ENCODE measurements around the gene B3GNT8.
"Not testable (repeated sequence)": the region's sequence is repeated elsewhere in the genome, so short reads cannot be mapped to it uniquely, and the experiment has no call there.

B3GNT8 gene

GRCh38 chr19:41443813-41444455, 16.8 kb upstream of the B3GNT8 start:
- Mint-ChIP-seq H3K4me1 (peaks cover 5 to 7% of the 10 kb centered on the region in 2 donors), H3K36me3 (no peaks in the 10 kb centered on the region), H3K9me3 (no peaks in the 10 kb centered on the region), H3K27me3 (peaks cover 16 to 32% of the 10 kb centered on the region in 2 donors), H3K4me3 (no peak overlapping the region), H3K27ac (no peak overlapping the region)
- DNase-seq (no peak), ATAC-seq (replicated peaks) (no peak)

GRCh38 chr19:41442473-41443355, 15.5 kb upstream of the B3GNT8 start, which contains the start of gene ERICH4:
Gene ERICH4, plus strand, starts transcription at chr19:41443156. Its CDS starts 14 bp downstream, at chr19:41443170.
- Mint-ChIP-seq H3K27me3 (peaks cover 16 to 32% of the 10 kb centered on the region in 2 donors), H3K9me3 (no peaks in the 10 kb centered on the region), H3K27ac (no peak within 1 kb of the TSS), H3K4me3 (no peak within 1 kb of the TSS), H3K36me3 (peaks cover 2 to 5% of the 10 kb centered on the region in 2 donors), H3K4me1 (peaks cover 7 to 10% of the 10 kb centered on the region in 2 donors)
- no peak for DNase-seq
- no peak for ATAC-seq (replicated peaks)

- H3K36me3 Mint-ChIP-seq: peaks cover 9 to 13% of the 10 kb centered on the region in 2 donors
- no peaks in the 10 kb centered on the region for H3K9me3 Mint-ChIP-seq
- ATAC-seq (replicated peaks) (no peak), DNase-seq (no peak)
- no peak overlapping the region for H3K4me3 Mint-ChIP-seq
- peaks cover 14 to 24% of the 10 kb centered on the region in 2 donors for H3K27me3 Mint-ChIP-seq
- peaks cover 7 to 15% of the 10 kb centered on the region in 2 donors for H3K4me1 Mint-ChIP-seq
- H3K27ac Mint-ChIP-seq: peak overlapping the region; percentile 33
These were observed 14.3 kb upstream of the B3GNT8 start for GRCh38 chr19:41441321-41441945.

- ATAC-seq (replicated peaks) (peak; percentile 97 to 98), DNase-seq (peak; percentile 92)
- Mint-ChIP-seq H3K27me3 (peaks cover 11 to 21% of the 10 kb centered on the region in 2 donors), H3K36me3 (peaks cover 11 to 15% of the 10 kb centered on the region in 2 donors), H3K4me3 (peak within 1 kb of the TSS in 1 of 2 donors; percentile 26), H3K4me1 (peaks cover 7 to 16% of the 10 kb centered on the region in 2 donors), H3K27ac (peak within 1 kb of the TSS; percentile 9), H3K9me3 (no peaks in the 10 kb centered on the region)
These were observed 12.5 kb upstream of the B3GNT8 start, which contains the start of gene DMAC2 for GRCh38 chr19:41439441-41440222. Gene DMAC2, minus strand, starts transcription at chr19:41439912. Its CDS starts 13 bp downstream, at chr19:41439899.

- no peak overlapping the region for H3K27ac Mint-ChIP-seq
These were observed 10.9 kb upstream of the B3GNT8 start for GRCh38 chr19:41437944-41438574.

GRCh38 chr19:41436674-41436951, 9.4 kb upstream of the B3GNT8 start:
- peaks cover 0 to 4% of the 10 kb centered on the region in 2 donors for H3K27me3 Mint-ChIP-seq
- H3K4me3 Mint-ChIP-seq: no peak overlapping the region
- peaks cover 22 to 28% of the 10 kb centered on the region in 2 donors for H3K36me3 Mint-ChIP-seq
- peaks cover 7 to 16% of the 10 kb centered on the region in 2 donors for H3K4me1 Mint-ChIP-seq
- no peaks in the 10 kb centered on the region for H3K9me3 Mint-ChIP-seq
- H3K27ac Mint-ChIP-seq: no peak overlapping the region
- DNase-seq (no peak), ATAC-seq (replicated peaks) (no peak)

More at GRCh38 chr19:41437944-41438574, 10.9 kb upstream of the B3GNT8 start:
- Mint-ChIP-seq H3K9me3 (no peaks in the 10 kb centered on the region), H3K36me3 (peaks cover 17% of the 10 kb centered on the region in 2 donors), H3K4me3 (peak overlapping the region; percentile 20 to 26), H3K27me3 (peaks cover 0 to 6% of the 10 kb centered on the region in 2 donors), H3K4me1 (peaks cover 7 to 16% of the 10 kb centered on the region in 2 donors)
- DNase-seq (no peak), ATAC-seq (replicated peaks) (no peak)

- H3K27ac Mint-ChIP-seq: no peak overlapping the region
- ATAC-seq (replicated peaks) (no peak), DNase-seq (no peak)
- no peaks in the 10 kb centered on the region for H3K27me3 Mint-ChIP-seq
- peaks cover 22 to 32% of the 10 kb centered on the region in 2 donors for H3K36me3 Mint-ChIP-seq
- H3K4me3 Mint-ChIP-seq: no peak overlapping the region
- H3K9me3 Mint-ChIP-seq: no peaks in the 10 kb centered on the region
- H3K4me1 Mint-ChIP-seq: peaks cover 7 to 16% of the 10 kb centered on the region in 2 donors
These were observed 8.9 kb upstream of the B3GNT8 start for GRCh38 chr19:41435936-41436673.

GRCh38 chr19:41435376-41435775, 8.2 kb upstream of the B3GNT8 start:
- not testable (repeated sequence) for H3K27ac Mint-ChIP-seq

GRCh38 chr19:41434450-41434849, 7.3 kb upstream of the B3GNT8 start:
- no peak overlapping the region for H3K27ac Mint-ChIP-seq
- H3K9me3 Mint-ChIP-seq: no peaks in the 10 kb centered on the region
- no peaks in the 10 kb centered on the region for H3K27me3 Mint-ChIP-seq
- DNase-seq (no peak), ATAC-seq (replicated peaks) (no peak)
- H3K4me3 Mint-ChIP-seq: no peak overlapping the region
- peaks cover 22 to 35% of the 10 kb centered on the region in 2 donors for H3K36me3 Mint-ChIP-seq
- peaks cover 7 to 11% of the 10 kb centered on the region in 2 donors for H3K4me1 Mint-ChIP-seq

More at GRCh38 chr19:41435376-41435775, 8.2 kb upstream of the B3GNT8 start:
- Mint-ChIP-seq H3K4me1 (peaks cover 7 to 14% of the 10 kb centered on the region in 2 donors), H3K36me3 (peaks cover 22 to 35% of the 10 kb centered on the region in 2 donors)
- not testable (repeated sequence) for H3K27me3 Mint-ChIP-seq; H3K9me3 Mint-ChIP-seq; ATAC-seq (replicated peaks); H3K4me3 Mint-ChIP-seq; DNase-seq

GRCh38 chr19:41433171-41433570, 6.0 kb upstream of the B3GNT8 start:
- Mint-ChIP-seq H3K27ac (no peak overlapping the region), H3K36me3 (peaks cover 25 to 45% of the 10 kb centered on the region in 2 donors), H3K4me3 (no peak overlapping the region), H3K9me3 (no peaks in the 10 kb centered on the region), H3K27me3 (no peaks in the 10 kb centered on the region), H3K4me1 (peaks cover 7 to 12% of the 10 kb centered on the region in 2 donors)
- no peak for DNase-seq
- ATAC-seq (replicated peaks): no peak

GRCh38 chr19:41431426-41432386, 4.5 kb upstream of the B3GNT8 start:
- DNase-seq (no peak), ATAC-seq (replicated peaks) (no peak)
- Mint-ChIP-seq H3K27ac (no peak overlapping the region), H3K4me3 (no peak overlapping the region), H3K9me3 (no peaks in the 10 kb centered on the region), H3K27me3 (no peaks in the 10 kb centered on the region), H3K4me1 (peaks cover 13 to 20% of the 10 kb centered on the region in 2 donors), H3K36me3 (peaks cover 21 to 43% of the 10 kb centered on the region in 2 donors)

- Mint-ChIP-seq H3K4me1 (peaks cover 9 to 26% of the 10 kb centered on the region in 2 donors), H3K36me3 (peaks cover 23 to 39% of the 10 kb centered on the region in 2 donors), H3K4me3 (no peak overlapping the region), H3K27ac (no peak overlapping the region), H3K27me3 (no peaks in the 10 kb centered on the region), H3K9me3 (no peaks in the 10 kb centered on the region)
- DNase-seq (no peak), ATAC-seq (replicated peaks) (no peak)
These were observed 3.7 kb upstream of the B3GNT8 start for GRCh38 chr19:41430922-41431321.
